HG03439 (cell line): ENCODE data around the gene NME7.
"Not testable (repeated sequence)": the region's sequence is repeated elsewhere in the genome, so short reads cannot be mapped to it uniquely, and the experiment has no call there.

Experiments used
- ATAC-seq: cut with Tn5 transposase; IDR thresholded peaks from one replicate; pipeline ENCODE4 v1.9.1; 2021; ENCODE audit warnings: mild to moderate bottlenecking, moderate library complexity; ENCODE audit not compliant: unreplicated experiment

NME7 gene

GRCh38 chr1:169236143-169236542 is 131.5 kb downstream of the NME7 start:
- ATAC-seq, result no peak

GRCh38 chr1:169235568-169235967 is 132.0 kb downstream of the NME7 start:
- ATAC-seq, result no peak

- no peak for ATAC-seq
Measured at GRCh38 chr1:169234780-169235179, 132.8 kb downstream of the NME7 start.

- ATAC-seq, result no peak
Measured at GRCh38 chr1:169217636-169218035, 150.0 kb downstream of the NME7 start.

GRCh38 chr1:169214598-169214997 is 153.0 kb downstream of the NME7 start:
- no peak for ATAC-seq

GRCh38 chr1:169212088-169212487 is 155.5 kb downstream of the NME7 start:
- ATAC-seq, result no peak

GRCh38 chr1:169207797-169208520 is 159.6 kb downstream of the NME7 start:
- ATAC-seq, result no peak

GRCh38 chr1:169204157-169204556 is 163.4 kb downstream of the NME7 start:
- no peak for ATAC-seq

- no peak for ATAC-seq
Measured at GRCh38 chr1:169202791-169203665, 164.6 kb downstream of the NME7 start.

GRCh38 chr1:169201084-169201619 is 166.4 kb downstream of the NME7 start:
- ATAC-seq, result no peak

- ATAC-seq, result no peak
Measured at GRCh38 chr1:169200319-169200718, 167.3 kb downstream of the NME7 start.

GRCh38 chr1:169196581-169196980 is 171.0 kb downstream of the NME7 start:
- no peak for ATAC-seq

GRCh38 chr1:169196161-169196560 is 171.4 kb downstream of the NME7 start:
- ATAC-seq, result no peak

- no peak for ATAC-seq
Measured at GRCh38 chr1:169193191-169193850, 174.3 kb downstream of the NME7 start.

- no peak for ATAC-seq
Measured at GRCh38 chr1:169186106-169186505, 181.5 kb downstream of the NME7 start.

GRCh38 chr1:169184812-169185211 is 182.8 kb downstream of the NME7 start:
- ATAC-seq, result no peak

GRCh38 chr1:169180174-169180573 is 187.4 kb downstream of the NME7 start:
- ATAC-seq, result no peak

- not testable (repeated sequence) for ATAC-seq
Measured at GRCh38 chr1:169179431-169179830, 188.2 kb downstream of the NME7 start.

GRCh38 chr1:169175461-169175860 is 192.1 kb downstream of the NME7 start:
- ATAC-seq, result no peak

- no peak for ATAC-seq
Measured at GRCh38 chr1:169163059-169163458, 204.5 kb downstream of the NME7 start.

GRCh38 chr1:169161496-169162194 is 206.0 kb downstream of the NME7 start:
- no peak for ATAC-seq
